BE2C (cell line): ENCODE data around the gene GTF3C2.

Experiments used
- DNase-seq: peaks from one replicate; pipeline ENCODE4 v3.0.0-alpha.2; 2020
- H3K27me3 ChIP-seq: fragments of 250-450 bp; sonication (Bioruptor Pico); 2 replicates; pipeline ENCODE4 v1.5.1; 2020; ENCODE audit warnings: mild to moderate bottlenecking
- H3K36me3 ChIP-seq: fragments of 250-450 bp; sonication (Bioruptor Pico); 2 replicates; pipeline ENCODE4 v1.5.1; 2020; ENCODE audit warnings: mild to moderate bottlenecking
- H3K4me1 ChIP-seq: fragments of 250-450 bp; sonication (Bioruptor Pico); 2 replicates; pipeline ENCODE4 v1.5.1; 2020
- H3K4me3 ChIP-seq: 2 replicates; pipeline ENCODE4 v1.5.1; 2011; ENCODE audit warnings: low read depth, low read length
- H3K9me3 ChIP-seq: fragments of 250-450 bp; sonication (Bioruptor Pico); 2 replicates; pipeline ENCODE4 v1.5.1; 2020
- TF ChIP-seq, protein P1 (sequence below): IDR thresholded peaks from 2 replicates; pipeline ENCODE4 v1.5.1; 2012; ENCODE audit warnings: mild to moderate bottlenecking, low read depth, low read length

Gene GTF3C2

GRCh38 chr2:27315122-27315521, 41.4 kb downstream of the GTF3C2 start:
- TF ChIP-seq, protein P1, sequence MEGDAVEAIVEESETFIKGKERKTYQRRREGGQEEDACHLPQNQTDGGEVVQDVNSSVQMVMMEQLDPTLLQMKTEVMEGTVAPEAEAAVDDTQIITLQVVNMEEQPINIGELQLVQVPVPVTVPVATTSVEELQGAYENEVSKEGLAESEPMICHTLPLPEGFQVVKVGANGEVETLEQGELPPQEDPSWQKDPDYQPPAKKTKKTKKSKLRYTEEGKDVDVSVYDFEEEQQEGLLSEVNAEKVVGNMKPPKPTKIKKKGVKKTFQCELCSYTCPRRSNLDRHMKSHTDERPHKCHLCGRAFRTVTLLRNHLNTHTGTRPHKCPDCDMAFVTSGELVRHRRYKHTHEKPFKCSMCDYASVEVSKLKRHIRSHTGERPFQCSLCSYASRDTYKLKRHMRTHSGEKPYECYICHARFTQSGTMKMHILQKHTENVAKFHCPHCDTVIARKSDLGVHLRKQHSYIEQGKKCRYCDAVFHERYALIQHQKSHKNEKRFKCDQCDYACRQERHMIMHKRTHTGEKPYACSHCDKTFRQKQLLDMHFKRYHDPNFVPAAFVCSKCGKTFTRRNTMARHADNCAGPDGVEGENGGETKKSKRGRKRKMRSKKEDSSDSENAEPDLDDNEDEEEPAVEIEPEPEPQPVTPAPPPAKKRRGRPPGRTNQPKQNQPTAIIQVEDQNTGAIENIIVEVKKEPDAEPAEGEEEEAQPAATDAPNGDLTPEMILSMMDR = no peak
- no peak for DNase-seq
- Histone ChIP-seq H3K36me3 (no peaks in the 10 kb centered on the region), H3K4me1 (no peaks in the 10 kb centered on the region), H3K9me3 (no peaks in the 10 kb centered on the region), H3K4me3 (no peak overlapping the region), H3K27me3 (no peaks in the 10 kb centered on the region)

- Histone ChIP-seq H3K4me1 (no peaks in the 10 kb centered on the region), H3K36me3 (no peaks in the 10 kb centered on the region), H3K27me3 (no peaks in the 10 kb centered on the region), H3K9me3 (no peaks in the 10 kb centered on the region), H3K4me3 (no peak overlapping the region)
- TF ChIP-seq, protein P1 = no peak
- DNase-seq = no peak
These were observed 41.9 kb downstream of the GTF3C2 start for GRCh38 chr2:27314709-27315108.

DNA sequence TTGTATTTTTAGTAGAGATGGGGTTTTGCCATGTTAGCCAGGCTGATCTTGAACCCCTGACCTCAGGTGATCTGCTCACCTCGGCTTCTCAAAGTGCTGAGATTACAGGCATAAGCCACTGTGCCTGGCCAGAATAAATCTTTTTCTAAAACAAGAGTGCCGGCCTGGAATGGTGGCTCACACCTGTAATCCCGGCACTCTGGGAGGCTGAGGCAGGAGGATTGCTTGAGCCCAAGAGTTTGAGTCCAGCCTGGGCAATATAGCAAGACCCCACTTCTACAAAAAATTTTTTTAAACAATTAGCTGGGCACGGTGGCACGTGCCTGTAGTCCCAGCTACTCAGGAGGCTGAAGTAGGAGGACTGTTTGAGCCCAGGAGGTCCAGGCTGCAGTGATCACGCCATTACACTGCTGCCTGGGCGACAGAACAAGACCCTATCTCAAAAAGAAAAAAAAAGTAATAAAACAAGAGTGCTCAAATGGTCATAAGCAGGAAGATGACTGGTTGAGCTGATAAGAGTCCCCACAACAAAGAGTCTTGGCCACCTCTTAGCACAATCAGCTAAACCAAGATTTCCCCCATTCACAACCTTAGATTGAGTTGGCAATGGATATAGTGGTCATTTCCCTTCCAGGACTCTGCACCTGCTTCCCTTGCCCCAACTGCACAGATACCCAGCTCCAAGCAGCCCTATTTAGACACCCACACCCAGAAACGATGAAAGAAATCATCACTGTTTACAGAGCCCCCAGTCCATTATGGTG, 42.5 kb downstream of the GTF3C2 start:
- Histone ChIP-seq H3K9me3 (no peaks in the 10 kb centered on the region), H3K4me3 (no peak overlapping the region), H3K27me3 (no peaks in the 10 kb centered on the region), H3K36me3 (no peaks in the 10 kb centered on the region), H3K4me1 (no peaks in the 10 kb centered on the region)
- DNase-seq = no peak
- TF ChIP-seq, protein P1 = no peak

- no peaks in the 10 kb centered on the region for H3K36me3 ChIP-seq
- peaks cover under 1% of the 10 kb centered on the region; the same call in 1 of the 2 replicates for H3K4me1 ChIP-seq
- H3K4me3 ChIP-seq = no peak overlapping the region
- no peaks in the 10 kb centered on the region for H3K9me3 ChIP-seq
- H3K27me3 ChIP-seq = peaks cover 9% of the 10 kb centered on the region
- TF ChIP-seq, protein P1 = no peak
- no peak for DNase-seq
These were observed 44.4 kb downstream of the GTF3C2 start for GRCh38 chr2:27312152-27312551.

GRCh38 chr2:27309651-27310050, 46.9 kb downstream of the GTF3C2 start:
- H3K4me1 ChIP-seq = peaks cover 4% of the 10 kb centered on the region
- TF ChIP-seq, protein P1 = no peak
- H3K27me3 ChIP-seq = peaks cover 27% of the 10 kb centered on the region

GRCh38 chr2:27308359-27308881, 48.1 kb downstream of the GTF3C2 start, which contains the start of gene UCN:
Gene UCN (minus strand): TSS chr2:27308445. CDS start chr2:27307895, 550 bp downstream.
- peaks cover 4% of the 10 kb centered on the region for H3K4me1 ChIP-seq
- no peaks in the 10 kb centered on the region for H3K9me3 ChIP-seq
- H3K4me3 ChIP-seq = peak within 1 kb of the TSS; percentile 54
- H3K36me3 ChIP-seq = no peaks in the 10 kb centered on the region
- peaks cover 27% of the 10 kb centered on the region for H3K27me3 ChIP-seq
- DNase-seq = peak; percentile 89
- TF ChIP-seq, protein P1 = no peak

More at GRCh38 chr2:27309651-27310050, 46.9 kb downstream of the GTF3C2 start:
- Histone ChIP-seq H3K9me3 (no peaks in the 10 kb centered on the region), H3K36me3 (no peaks in the 10 kb centered on the region), H3K4me3 (no peak overlapping the region)
- no peak for DNase-seq
